ENCODE measurements around the gene PSKH1. TPM values are rescaled to one million over a fixed set of nuclear protein-coding genes. Genes with fewer than 3 reads are reported as not detected.
"Not testable (repeated sequence)": the region's sequence is repeated elsewhere in the genome, so short reads cannot be mapped to it uniquely, and the experiment has no call there.

Gene PSKH1
- total RNA-seq, 1 donor from 2014 or later, result 16.6 TPM

DNA sequence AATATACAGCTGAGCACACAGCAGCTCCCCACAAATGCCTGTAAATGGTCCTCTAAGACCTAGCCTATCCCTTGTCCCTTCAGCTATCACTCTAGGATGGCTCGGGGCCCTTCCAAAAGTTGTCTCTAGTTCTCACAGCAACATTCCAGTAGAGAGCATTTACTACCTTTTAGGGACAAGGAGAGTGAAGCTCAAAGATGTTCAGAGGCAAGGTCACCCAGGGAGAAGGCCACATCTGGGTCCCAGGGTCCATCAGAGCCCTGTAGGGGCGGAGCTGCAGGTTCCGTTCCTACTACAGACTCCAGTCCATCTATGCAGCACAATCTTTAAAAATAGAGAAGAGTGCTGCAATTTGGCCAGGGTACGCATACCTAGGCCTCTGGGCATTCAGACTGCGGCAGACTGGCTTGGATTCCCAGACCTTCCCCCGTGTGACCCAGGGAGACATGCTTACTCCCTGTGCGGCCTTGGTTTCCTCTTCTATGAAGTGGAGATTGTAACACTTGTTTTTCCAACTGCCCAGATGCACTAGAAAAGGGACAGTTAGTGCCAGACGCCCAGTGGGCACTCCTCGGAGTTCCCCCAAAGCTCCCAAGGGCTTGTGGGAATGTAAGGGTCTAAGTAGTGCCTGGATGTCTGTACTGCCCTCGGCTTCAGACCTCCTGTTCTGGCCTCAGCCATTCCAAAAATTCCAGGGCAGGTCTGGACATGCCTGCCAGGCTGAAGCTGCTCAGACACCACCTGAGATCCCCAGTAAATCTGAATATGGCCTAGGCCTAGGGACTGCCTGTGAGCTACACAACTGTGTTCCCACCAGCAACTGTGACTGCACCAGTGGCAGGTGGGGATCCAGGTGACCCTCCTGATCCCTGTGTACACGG lies 72.9 kb downstream of the PSKH1 start:
- ATAC-seq (ENCODE audit: poor library complexity), result peak; percentile 7
- intact Hi-C loops (cut with DNase I), result no loop called here
- DNase-seq, result no peak

DNA sequence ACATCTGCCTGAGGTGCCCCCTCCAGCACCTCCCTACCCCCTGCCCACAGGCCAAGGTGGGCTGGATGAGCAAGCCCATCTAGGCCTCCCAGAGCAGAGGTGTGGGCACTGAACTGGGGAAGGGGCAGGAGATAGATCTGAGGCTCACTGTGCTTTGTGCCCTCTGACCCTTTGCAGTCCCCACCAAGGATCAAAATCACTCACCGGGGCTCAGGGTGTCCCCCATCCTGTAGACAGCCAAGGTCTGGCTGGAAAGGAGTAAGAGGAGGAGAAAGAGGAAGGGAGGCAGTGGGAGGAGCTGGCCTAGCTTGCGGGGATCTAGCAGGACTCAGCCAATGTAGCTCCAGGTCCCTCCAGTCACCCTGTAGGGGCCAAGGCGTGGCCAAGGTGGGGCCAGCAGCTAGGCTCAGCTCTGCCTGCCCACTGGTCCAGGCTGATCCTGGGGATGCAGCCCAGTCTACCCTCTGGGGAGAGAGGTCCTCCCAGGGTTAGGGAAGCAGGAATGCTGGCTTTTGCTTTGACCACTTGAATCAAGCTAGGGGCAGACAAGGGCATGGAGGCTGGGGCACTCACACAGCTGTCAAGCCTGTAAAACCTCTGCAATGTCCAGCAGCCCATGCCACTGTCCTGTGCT lies 73.6 kb downstream of the PSKH1 start:
- ATAC-seq (ENCODE audit: poor library complexity), result no peak
- no peak for DNase-seq

DNA sequence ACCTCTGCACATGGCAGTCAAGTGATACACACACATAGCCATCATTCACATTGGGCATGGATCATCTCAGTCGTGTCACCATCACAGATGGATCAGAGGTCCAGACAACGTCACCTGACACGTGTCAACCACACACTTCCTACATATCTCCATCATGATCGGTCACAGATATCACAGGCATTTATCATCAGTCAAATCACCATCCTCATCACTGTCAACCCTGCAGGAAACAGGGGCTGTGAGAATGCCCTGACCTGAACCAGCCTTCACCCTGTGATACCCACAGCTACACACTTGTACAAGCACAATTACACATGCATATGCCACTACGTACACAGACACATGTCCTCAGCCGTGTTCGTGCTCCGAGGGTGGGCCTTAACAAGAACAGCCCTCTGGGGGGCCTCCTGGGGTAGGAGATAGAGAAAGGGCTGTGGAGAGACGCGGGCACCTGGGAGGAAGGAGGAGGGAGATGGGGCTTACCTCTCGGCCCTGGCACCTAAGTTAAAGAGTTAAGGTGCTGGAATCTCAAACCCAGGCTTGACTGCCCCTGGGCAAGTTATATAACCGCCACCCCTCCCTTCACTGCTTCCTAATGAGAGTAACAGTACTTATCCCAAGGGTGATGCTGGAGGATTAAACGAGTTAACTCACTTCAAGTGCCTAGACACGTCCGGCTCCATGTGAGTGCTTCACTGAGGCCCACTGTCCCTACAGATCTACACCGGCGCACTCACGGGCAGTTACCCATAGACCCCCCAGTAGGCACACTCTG lies 74.3 kb downstream of the PSKH1 start:
- intact Hi-C loops (cut with DNase I), result no loop called here
- no peak for DNase-seq
- ATAC-seq (ENCODE audit: poor library complexity), result peak; percentile 1

More for the DNA sequence above, 73.6 kb downstream of the PSKH1 start:
- intact Hi-C loops (cut with DNase I), result no loop called here

DNA sequence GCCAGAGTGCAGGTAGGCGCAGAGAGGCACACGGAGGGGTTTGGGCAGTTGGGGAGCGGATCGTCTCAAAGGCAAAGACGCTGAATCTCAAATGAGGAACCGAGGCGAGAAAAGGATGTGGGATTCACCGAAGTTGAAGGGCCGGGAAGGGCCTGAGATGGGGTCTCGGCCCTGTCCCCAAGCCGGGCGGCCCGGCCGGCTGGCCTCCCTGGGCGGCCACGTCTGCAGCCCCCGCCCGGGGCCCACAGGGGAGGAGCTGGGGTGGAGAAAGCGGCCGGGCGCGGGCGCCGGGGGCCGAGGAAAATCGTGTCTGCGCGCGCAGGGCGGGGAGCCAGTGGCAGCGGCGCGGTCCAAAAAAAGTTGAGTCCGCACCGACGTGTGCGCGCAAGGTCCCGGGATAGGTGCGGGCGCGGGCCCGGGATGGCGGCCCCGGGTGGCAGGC lies 74.9 kb downstream of the PSKH1 start:
- DNase-seq (peak; percentile 76), ATAC-seq (ENCODE audit: poor library complexity) (peak; percentile 42)
- intact Hi-C loops (cut with DNase I), result no loop called here

DNA sequence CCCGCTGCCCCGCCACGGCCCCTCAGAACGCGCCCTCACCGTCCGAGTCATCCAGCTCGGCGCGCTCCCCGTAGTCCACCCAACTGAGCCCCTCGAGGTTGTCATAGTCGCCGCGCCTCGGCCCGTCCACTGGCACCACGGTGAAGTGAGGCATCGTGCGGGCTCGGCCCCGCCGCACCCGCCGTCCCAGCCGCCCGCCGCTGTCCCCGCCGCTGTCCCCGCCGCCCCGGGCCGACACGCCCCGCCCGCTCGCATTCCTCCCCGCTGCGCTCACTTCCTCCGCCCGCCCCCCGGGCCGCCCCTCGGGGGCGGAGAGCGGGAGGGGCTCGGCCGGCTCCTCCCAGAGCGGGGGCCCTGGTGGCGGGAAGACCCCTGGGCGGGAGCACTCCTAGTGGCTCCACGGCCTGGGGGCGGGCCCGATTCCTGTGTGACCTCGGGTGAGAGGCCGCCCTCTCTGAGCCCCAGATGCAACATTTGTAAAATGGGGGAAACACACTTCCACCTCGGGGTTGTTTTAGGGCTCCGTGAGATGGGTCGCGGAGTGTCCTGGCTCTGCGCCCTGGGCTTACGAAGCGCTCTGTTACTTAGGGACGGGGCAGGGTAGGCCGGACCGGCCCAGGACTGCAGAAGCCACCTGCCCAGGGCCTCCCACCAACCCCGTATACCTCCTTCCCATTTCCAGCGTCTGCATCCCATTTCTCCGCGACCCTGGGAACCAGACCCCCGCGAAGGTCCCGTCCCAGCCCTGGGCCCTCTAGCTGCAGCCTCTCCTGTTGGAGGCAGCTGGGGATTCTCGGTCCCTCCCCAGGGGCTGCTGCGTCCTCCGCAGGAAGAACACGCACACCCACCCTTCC lies 75.6 kb downstream of the PSKH1 start, which contains the start of gene SLC12A4:
Gene SLC12A4 (minus strand): TSS at position 238 of the 854 bp plus-strand sequence. CDS start 84 bp downstream, at position 154.
- ATAC-seq (ENCODE audit: poor library complexity), result peak; percentile 91
- intact Hi-C loops (cut with DNase I), result no loop called here
- DNase-seq, result peak; percentile 92

DNA sequence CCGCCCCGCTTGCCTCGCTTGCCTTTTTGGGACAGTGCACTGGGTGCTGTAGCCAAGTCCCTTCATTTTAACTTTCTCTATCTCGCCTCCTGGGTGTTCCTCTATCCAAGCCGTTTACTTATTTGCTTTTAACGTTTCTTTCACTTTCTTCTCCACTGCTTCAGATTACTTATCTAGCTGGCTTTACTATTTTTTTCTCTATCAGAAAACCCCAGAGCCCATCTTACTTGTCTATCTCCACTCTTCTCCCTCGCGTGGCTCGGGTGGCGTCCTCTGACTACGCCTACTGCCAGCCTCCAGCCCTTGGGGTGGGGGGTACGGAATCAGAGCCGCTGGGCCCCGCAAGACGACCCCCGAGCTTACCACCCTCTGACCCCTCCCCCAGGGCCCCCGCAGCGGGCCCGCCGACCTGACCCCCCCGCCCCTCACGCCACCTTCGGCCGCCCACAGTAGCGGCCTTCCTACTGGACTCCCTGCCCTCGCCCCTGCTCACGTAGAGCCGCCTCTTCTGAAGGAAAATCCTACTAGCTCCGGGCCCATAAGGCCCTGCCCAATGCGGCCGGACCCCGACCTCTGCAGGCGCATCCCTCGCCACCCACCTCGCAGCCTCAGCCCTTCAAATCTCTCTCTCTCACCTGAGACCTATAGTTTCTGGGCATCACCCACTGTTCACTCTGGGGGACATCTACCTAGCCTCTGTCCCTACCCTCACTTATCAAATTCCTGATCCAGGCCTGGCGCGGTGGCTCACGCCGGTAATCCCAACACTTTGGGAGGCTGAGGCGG lies 76.4 kb downstream of the PSKH1 start:
- ATAC-seq (ENCODE audit: poor library complexity), result no peak
- DNase-seq, result no peak
- intact Hi-C loops (cut with DNase I), result no loop called here

DNA sequence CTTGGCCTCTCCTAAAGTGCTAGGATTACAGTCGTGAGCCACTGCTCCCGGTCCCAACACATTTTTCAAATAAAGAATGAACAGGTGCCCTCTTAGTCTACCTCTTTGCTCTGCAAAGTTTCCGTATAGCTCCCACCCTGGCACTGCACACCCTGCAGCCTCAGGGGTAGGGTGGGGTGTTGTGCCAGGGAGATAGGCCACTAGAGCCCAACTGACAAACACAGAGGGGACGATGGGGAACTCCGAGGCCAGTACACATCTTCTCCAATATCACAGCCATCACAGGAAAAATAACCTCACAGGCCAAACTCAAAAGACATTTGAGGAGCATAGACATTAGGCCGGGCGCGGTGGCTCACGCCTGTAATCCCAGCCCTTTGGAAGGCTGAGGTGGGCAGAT lies 78.1 kb downstream of the PSKH1 start:
- no peak for DNase-seq
- intact Hi-C loops (cut with DNase I), result no loop called here
- ATAC-seq (ENCODE audit: poor library complexity), result no peak

DNA sequence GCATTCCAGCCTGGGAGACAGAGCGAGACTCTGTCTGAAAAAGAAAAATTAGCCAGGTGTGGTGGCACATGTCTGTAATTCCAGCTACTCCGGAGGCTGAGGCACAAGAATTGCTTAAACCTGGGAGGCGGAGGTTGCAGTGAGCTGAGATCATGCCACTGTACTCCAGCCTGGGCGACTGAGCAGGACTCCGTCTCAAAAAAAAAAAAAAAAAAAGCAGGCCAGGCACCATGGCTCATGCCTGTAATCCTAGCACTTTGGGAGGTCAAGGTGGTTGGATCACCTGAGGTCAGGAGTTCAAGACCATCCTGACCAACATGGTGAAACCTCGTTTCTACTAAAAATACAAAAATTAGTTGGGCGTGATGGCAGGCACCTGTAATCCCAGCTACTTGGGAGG lies 79.2 kb downstream of the PSKH1 start:
- intact Hi-C loops (cut with DNase I); ATAC-seq (ENCODE audit: poor library complexity); DNase-seq: not testable (repeated sequence)

DNA sequence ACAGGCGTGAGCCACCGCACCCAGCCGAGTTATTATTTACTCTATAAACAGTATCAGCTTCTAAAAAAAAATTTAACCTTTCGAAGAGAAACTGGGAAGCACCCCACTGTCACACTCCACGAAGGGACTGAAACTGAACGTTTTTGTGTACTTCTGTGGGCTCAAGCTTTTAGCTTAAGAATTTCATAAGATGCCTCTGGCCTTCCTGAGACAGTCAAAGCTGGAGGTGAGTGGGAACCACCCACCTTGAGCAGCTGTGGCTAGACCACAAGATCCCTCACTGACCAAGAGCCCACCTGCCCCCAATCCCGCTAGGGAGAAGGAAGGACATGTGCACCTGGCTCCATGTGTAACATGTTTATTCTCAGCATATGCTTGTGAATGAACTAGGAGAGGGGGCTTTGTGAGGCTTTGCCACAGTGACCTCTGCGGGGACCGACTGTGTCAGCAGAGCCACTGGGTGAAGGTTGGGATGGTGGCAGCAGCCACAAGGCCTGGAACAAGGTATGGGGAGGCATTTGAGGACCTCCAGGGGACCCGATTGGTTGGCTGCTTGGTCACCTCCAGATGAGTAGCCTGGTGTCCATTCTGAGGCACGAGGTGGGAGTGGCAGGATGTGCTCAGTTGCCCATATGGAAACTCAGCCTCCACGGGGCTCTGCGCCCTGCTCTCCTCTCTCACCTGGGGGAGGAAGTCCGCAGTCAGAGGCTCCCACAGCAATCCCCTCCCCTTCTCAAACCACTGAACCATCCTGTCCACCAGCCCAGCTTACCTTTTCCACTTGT lies 82.5 kb downstream of the PSKH1 start:
- DNase-seq, result no peak
- ATAC-seq (ENCODE audit: poor library complexity), result no peak
- intact Hi-C loops (cut with DNase I), result no loop called here

DNA sequence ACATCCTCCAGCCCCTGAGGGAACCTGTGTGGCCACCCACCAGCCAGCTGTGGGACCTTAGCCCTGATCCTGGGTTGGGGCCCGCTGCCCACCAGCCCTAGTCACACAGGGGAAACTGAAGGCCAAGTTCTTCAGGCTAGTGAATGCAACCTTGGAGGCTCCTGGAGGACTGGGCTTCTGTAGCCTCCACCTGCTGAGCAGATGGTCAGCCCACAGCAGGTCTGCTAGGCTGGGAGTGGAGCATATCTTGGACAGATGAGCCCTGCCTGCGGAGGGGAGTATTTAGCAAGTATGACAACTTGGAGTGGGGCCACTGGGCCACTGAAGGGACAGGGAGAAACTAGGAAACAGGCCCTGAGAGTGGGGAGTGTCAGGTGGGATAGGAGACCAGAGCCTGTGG lies 83.2 kb downstream of the PSKH1 start:
- DNase-seq (no peak), ATAC-seq (ENCODE audit: poor library complexity) (no peak)
- intact Hi-C loops (cut with DNase I), result no loop called here

DNA sequence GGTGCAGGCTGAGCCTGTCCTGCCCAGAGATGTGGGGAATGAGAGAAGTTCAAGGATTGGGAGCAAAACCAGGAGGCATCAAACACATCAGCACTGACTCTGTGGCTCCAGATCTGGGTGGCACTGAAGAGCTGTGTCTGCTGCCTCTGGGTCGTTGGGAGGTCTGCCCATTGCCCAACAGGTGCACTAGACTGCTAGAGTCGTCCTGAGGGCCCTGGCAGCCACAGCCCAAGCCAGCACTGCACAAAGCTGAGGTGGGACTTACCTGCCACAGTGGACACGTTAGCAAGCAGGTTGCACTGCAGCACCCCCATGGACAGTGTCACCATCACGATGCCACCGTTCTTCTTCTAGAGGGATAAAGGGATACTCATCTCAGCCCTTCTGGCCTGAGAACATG lies 84.0 kb downstream of the PSKH1 start:
- intact Hi-C loops (cut with DNase I), result no loop called here
- ATAC-seq (ENCODE audit: poor library complexity), result no peak
- DNase-seq, result no peak

DNA sequence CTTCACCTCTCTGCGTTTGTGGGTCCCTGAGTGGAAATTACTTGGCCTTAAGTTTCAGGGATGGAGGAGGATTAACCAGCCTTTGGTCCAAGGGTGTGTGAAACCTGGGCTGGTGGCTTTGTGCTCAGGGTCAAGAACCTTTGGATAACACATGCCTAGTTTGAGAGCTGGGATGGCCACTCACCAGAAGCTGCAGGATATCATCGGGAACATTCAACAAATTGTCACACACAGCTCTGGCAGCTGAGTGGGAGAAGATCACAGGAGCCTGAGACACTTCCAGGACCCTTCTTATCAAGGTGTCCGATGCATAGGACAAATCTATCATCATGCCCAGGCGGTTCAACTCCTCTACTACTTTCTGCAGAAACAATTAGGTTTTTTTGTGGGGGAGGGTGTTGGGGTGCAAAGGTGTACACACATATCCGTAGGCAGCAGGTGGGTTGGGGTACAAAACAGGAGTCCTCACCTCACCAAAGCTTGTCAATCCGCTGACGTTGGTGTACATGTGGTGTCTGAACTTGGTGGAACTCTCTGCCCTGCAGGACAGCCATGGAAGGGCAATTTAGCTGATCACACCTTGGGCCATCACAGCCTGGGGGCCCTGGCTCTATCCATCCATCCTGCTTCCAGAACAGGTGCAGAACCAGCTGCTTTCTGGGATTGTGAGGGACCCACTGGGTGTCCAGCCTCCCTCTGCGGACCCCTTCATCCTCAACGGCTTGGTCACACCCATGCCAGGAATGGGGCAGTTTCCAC lies 84.6 kb downstream of the PSKH1 start:
- intact Hi-C loops (cut with DNase I), result no loop called here
- ATAC-seq (ENCODE audit: poor library complexity), result peak; percentile 52
- DNase-seq, result no peak
